T-helper 1 cell treated with Interleukin-12 subunit alpha and Interleukin-12 subunit beta and Interleukin-4 antibody, amounts not matched to agents 30 ng/mL and 1 ng/mL, for 36 hours (primary cell): ENCODE measurements around the gene ITGB2. TPM values are rescaled to one million over a fixed set of nuclear protein-coding genes. Genes with fewer than 3 reads are reported as not detected.

ENCODE experiments used
- intact Hi-C: fragments of 100-400 bp; cut with micrococcal nuclease; formaldehyde crosslinking; loops from one replicate; pipeline ENCODE4 v1.15.1; 2024
- total RNA-seq: library from RNA; stranded (reverse); gene quantifications from 2 replicates; pipeline ENCODE4 v1.2.3, GENCODE V29; 2022

The ITGB2 gene
- 792 and 801 TPM in 2 replicates for total RNA-seq

- intact Hi-C loops = loop anchor here (1.0 to 2.0 kb wide), 3 partner anchors 9 to 18 kb away; no protein-coding TSS in a partner anchor
Observed at GRCh38 chr21:44920694-44921604, at the start of gene ITGB2. Gene ITGB2 (minus strand): TSS chr21:44920899. CDS start chr21:44910782, 10,117 bp downstream.

GRCh38 chr21:44969931-44970755, 49.4 kb upstream of the ITGB2 start:
- intact Hi-C loops = no loop called here

GRCh38 chr21:44969066-44969670, 48.5 kb upstream of the ITGB2 start:
- intact Hi-C loops = no loop called here

- intact Hi-C loops = no loop called here
Observed at GRCh38 chr21:44967082-44968047, 46.7 kb upstream of the ITGB2 start.

GRCh38 chr21:44966135-44967081, 45.7 kb upstream of the ITGB2 start:
- intact Hi-C loops = no loop called here

GRCh38 chr21:44965251-44966022, 44.7 kb upstream of the ITGB2 start:
- intact Hi-C loops = no loop called here

GRCh38 chr21:44964381-44964780, 43.7 kb upstream of the ITGB2 start:
- intact Hi-C loops = no loop called here

GRCh38 chr21:44962403-44962966, 41.8 kb upstream of the ITGB2 start:
- intact Hi-C loops = no loop called here

- intact Hi-C loops = no loop called here
Observed at GRCh38 chr21:44960141-44961092, 39.7 kb upstream of the ITGB2 start.

GRCh38 chr21:44959376-44960091, 38.8 kb upstream of the ITGB2 start:
- intact Hi-C loops = no loop called here

- intact Hi-C loops = no loop called here
Observed at GRCh38 chr21:44958471-44959191, 37.9 kb upstream of the ITGB2 start.

- intact Hi-C loops = no loop called here
Observed at GRCh38 chr21:44957901-44958451, 37.3 kb upstream of the ITGB2 start.

- intact Hi-C loops = no loop called here
Observed at GRCh38 chr21:44957047-44957831, 36.5 kb upstream of the ITGB2 start.

- intact Hi-C loops = no loop called here
Observed at GRCh38 chr21:44956356-44957046, 35.8 kb upstream of the ITGB2 start.
